Activated CD4-positive, CD25-positive, alpha-beta regulatory T cell (primary cell): Measurements from ENCODE around the gene CHST3.

ENCODE experiments used
- DNase-seq, 4 experiments: peaks; one replicate each; lab custom pipeline; 2025; lab: John Stamatoyannopoulos, UW

The CHST3 gene

GRCh38 chr10:71989661-71990454 lies 25.7 kb downstream of the CHST3 start:
- DNase-seq = no peak

- no peak for DNase-seq
Observed at GRCh38 chr10:71990706-71991269, 26.6 kb downstream of the CHST3 start.

GRCh38 chr10:71995449-71995848 lies 31.3 kb downstream of the CHST3 start:
- DNase-seq = no peak

- DNase-seq = no peak
Observed at GRCh38 chr10:71995887-71996575, 31.8 kb downstream of the CHST3 start.

GRCh38 chr10:71996592-71997371 lies 32.6 kb downstream of the CHST3 start:
- no peak for DNase-seq

GRCh38 chr10:71998119-71998839 lies 34.1 kb downstream of the CHST3 start:
- no peak for DNase-seq

- no peak for DNase-seq
Observed at GRCh38 chr10:71998840-71999194, 34.6 kb downstream of the CHST3 start.

- DNase-seq = no peak
Observed at GRCh38 chr10:71999360-72000072, 35.3 kb downstream of the CHST3 start.

GRCh38 chr10:72000073-72001032 lies 36.2 kb downstream of the CHST3 start:
- DNase-seq = no peak

GRCh38 chr10:72001033-72001395 lies 36.8 kb downstream of the CHST3 start:
- DNase-seq = no peak

- no peak for DNase-seq
Observed at GRCh38 chr10:72002354-72003295, 38.4 kb downstream of the CHST3 start.

GRCh38 chr10:72006026-72006425 lies 41.8 kb downstream of the CHST3 start:
- no peak for DNase-seq

GRCh38 chr10:72007246-72007892 lies 43.2 kb downstream of the CHST3 start:
- DNase-seq = no peak

- no peak for DNase-seq
Observed at GRCh38 chr10:72008096-72008981, 44.1 kb downstream of the CHST3 start.

- no peak for DNase-seq
Observed at GRCh38 chr10:72009051-72009424, 44.8 kb downstream of the CHST3 start.

- no peak for DNase-seq
Observed at GRCh38 chr10:72009425-72010081, 45.4 kb downstream of the CHST3 start.
